GM12872 (cell line): ENCODE results near the gene SPACA1.

Experiments used
- CTCF ChIP-seq: IDR thresholded peaks from 3 replicates; pipeline ENCODE4 v1.5.1; 2011; ENCODE audit warnings: low read depth, mild to moderate bottlenecking, low read length, moderate library complexity; ENCODE audit not compliant: insufficient read depth

The SPACA1 gene, protein sequence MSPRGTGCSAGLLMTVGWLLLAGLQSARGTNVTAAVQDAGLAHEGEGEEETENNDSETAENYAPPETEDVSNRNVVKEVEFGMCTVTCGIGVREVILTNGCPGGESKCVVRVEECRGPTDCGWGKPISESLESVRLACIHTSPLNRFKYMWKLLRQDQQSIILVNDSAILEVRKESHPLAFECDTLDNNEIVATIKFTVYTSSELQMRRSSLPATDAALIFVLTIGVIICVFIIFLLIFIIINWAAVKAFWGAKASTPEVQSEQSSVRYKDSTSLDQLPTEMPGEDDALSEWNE

DNA sequence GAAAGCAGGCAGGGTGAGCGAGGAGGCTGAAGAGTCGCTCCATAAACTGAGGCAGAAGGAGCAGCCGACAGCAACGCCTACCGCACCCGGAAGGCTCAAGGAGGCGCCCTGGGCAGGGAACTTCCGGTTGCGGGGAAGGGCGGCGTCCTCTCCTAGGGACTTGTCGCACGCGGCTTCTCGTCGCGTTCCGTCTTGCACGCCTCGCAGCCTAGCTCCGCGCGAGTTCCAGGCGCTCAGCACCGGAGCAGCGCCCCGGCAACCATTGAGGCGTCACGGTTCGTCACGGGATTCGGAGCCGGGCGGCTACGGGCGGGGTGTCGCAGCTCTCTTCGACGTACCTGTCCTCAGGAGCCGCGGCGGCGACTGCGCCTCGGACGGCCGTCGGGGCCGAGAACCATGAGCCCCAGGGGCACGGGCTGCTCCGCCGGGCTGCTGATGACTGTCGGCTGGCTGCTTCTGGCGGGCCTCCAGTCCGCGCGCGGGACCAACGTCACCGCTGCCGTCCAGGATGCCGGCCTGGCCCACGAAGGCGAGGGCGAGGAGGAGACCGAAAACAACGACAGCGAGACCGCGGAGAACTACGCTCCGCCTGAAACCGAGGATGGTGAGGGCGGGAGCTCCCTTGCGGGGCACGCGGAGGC is at the start of gene SPACA1:
Gene SPACA1, plus strand, starts transcription at position 332 of the 641 bp plus-strand sequence. Its CDS starts 65 bp downstream, at position 397.
- no peak for TF ChIP-seq CTCF

DNA sequence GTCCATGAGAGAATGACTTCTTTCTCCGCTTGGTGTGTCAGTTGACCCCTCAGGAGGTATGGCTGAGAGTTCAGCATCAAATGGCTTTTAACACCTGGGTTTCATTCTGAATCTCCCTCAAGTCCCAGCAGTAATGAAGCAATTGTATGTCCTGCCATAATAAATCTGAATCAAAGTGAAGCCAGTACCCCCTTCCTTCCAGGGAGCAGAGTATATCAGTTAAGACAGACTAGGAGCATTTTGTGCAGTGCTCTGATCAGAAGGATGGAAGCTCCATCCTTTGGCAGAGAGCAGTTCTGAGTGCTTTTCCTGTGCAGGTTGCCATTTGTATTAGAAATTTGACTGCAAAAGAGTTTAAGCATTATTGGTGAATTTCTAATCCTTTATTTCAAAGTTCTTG is 46.9 kb upstream of the SPACA1 start:
- TF ChIP-seq CTCF, result no peak

- no peak for TF ChIP-seq CTCF
Observed at GRCh38 chr6:88004707-88005106, 42.9 kb upstream of the SPACA1 start.

GRCh38 chr6:88006557-88006956 is 41.1 kb upstream of the SPACA1 start:
- TF ChIP-seq CTCF, result no peak

GRCh38 chr6:88008411-88008810 is 39.2 kb upstream of the SPACA1 start:
- TF ChIP-seq CTCF, result no peak

DNA sequence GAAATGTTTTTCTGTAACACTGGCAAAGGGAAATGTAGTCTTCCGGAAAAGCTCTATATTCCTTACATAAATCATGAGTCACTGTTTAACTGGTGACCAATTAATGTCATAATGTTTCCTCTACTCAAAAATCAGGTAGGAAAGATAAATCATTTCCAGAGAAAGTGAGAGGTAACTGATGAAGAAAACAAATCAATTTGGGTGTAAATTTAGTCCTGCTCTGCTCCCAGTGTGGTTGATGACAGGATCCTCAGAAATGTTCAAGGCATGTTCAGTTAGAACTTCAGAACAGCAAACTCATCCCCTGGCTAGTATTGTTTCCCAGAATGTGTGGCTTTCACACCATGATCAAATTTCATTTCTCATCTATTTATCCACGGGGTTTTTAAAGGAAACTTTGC is 38.8 kb upstream of the SPACA1 start:
- no peak for TF ChIP-seq CTCF

DNA sequence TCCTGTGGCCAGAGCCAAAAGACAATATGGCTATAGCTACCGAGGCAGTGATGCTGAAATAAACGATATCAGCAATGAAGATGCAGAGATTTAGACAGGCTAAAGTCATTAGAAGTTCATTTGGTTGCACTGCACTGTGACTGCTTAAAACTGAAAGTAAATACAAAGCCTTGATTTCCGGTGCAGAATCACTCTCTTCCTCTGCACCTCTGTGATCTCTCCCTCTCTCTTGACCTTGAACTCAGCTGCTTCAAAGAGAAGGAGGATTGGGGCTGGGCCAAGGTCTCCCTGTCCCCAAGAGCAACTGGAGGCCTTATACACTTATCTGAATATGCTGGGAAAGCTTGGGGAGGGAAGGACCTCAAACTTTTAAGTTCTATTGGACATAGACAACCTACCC is 34.6 kb upstream of the SPACA1 start:
- TF ChIP-seq CTCF, result no peak
